B cell (primary cell): ENCODE results near the gene MAPK14. TPM values are rescaled to one million over a fixed set of nuclear protein-coding genes. Genes with fewer than 3 reads are reported as not detected.

ENCODE experiments used
- ATAC-seq: fragments of 200-7000 bp; cut with Tn5 transposase; one replicate; pipeline ENCODE4 v1.10.0; 2021; ENCODE audit warnings: low read depth, mild to moderate bottlenecking, moderate number of reproducible peaks, moderate library complexity
- CTCF ChIA-PET: fragments of 350-600 bp; sonication (Branson Sonifier 250); formaldehyde crosslinking; loops from one replicate; lab custom pipeline; 2021; ENCODE audit warnings: antibody characterized with exemption, inconsistent platforms; lab: Charles Lee
- POLR2A ChIA-PET: fragments of 350-600 bp; sonication (Branson Sonifier 250); formaldehyde crosslinking; loops from one replicate; lab custom pipeline; 2021; ENCODE audit warnings: antibody characterized with exemption; lab: Charles Lee
- DNase-seq: peaks from one replicate; pipeline ENCODE4 v3.0.0; 2013
- H2AFZ ChIP-seq: 2 replicates; pipeline ENCODE4 v1.6.1; 2012; ENCODE audit warnings: mild to moderate bottlenecking, low read depth, low read length; ENCODE audit not compliant: insufficient read depth, poor library complexity, severe bottlenecking
- H3K27ac ChIP-seq, 2 donors: 1 replicate in 1 of 2; 2 replicates in 1 of 2; pipeline ENCODE4 v1.5.1; 2012 to 2013; ENCODE audit warnings: low read length in 2 of 2, mild to moderate bottlenecking in 2 of 2, moderate library complexity in 1 of 2
- H3K27me3 ChIP-seq, 4 experiments: fragments of 200-600 bp in 1 of 4; sonication (generic) in 1 of 4; replicated peaks in 1 of 4; 1 replicate in 2 of 4; 2 replicates in 2 of 4; pipeline versions ENCODE4 v1.6.1 to v1.7.0; 2013 to 2016; ENCODE audit warnings: low read length in 3 of 4, mild to moderate bottlenecking in 2 of 4, mixed read lengths in 1 of 4, moderate library complexity in 1 of 4; ENCODE audit not compliant: insufficient read depth in 4 of 4, control insufficient read depth in 3 of 4; ENCODE audit errors: control extremely low read depth in 1 of 4
- H3K36me3 ChIP-seq, 2 experiments: replicated peaks in 1 of 2; 1 replicate in 1 of 2; 2 replicates in 1 of 2; pipeline versions ENCODE4 v1.6.1 to v1.7.1; 2013; ENCODE audit warnings: low read length in 1 of 2; ENCODE audit not compliant: insufficient read depth in 2 of 2, control insufficient read depth in 1 of 2; ENCODE audit errors: control extremely low read depth in 1 of 2, extremely low read depth in 1 of 2
- H3K4me1 ChIP-seq, 2 donors: fragments of 200-600 bp in 1 of 2; sonication (generic) in 1 of 2; 1 replicate in 1 of 2; 2 replicates in 1 of 2; pipeline versions ENCODE4 v1.5.1 to v1.6.1; 2013 to 2017; ENCODE audit warnings: low read length in 2 of 2; ENCODE audit not compliant: control insufficient read depth in 2 of 2, insufficient read depth in 2 of 2
- H3K4me2 ChIP-seq: replicated peaks from 2 replicates; pipeline ENCODE3; 2012; ENCODE audit warnings: mild to moderate bottlenecking, low read depth, low read length; ENCODE audit not compliant: poor library complexity, severe bottlenecking
- H3K4me3 ChIP-seq, 5 experiments: fragments of 200-600 bp in 1 of 5; sonication (generic) in 1 of 5; 1 replicate in 3 of 5; 2 replicates in 2 of 5; pipeline versions ENCODE4 v1.5.1 to v1.7.0; 2011 to 2016; ENCODE audit warnings: low read length in 4 of 5, mild to moderate bottlenecking in 4 of 5, low read depth in 2 of 5, control low read depth in 1 of 5, moderate library complexity in 1 of 5; ENCODE audit not compliant: insufficient read depth in 1 of 5; ENCODE audit errors: control extremely low read depth in 1 of 5, extremely low read depth in 1 of 5
- H3K79me2 ChIP-seq: fragments of 200-600 bp; sonication (generic); one replicate; pipeline ENCODE4 v1.6.0; 2016; ENCODE audit warnings: low read length; ENCODE audit not compliant: control insufficient read depth, insufficient read depth
- H3K9ac ChIP-seq: fragments of 200-600 bp; sonication (generic); 2 replicates; pipeline ENCODE4 v1.6.1; 2017; ENCODE audit warnings: mild to moderate bottlenecking, low read length, moderate library complexity
- H3K9me3 ChIP-seq, 3 donors: one replicate each; pipeline versions ENCODE4 v1.6.1 to v1.7.1; 2013; ENCODE audit warnings: low read length in 2 of 3; ENCODE audit not compliant: control insufficient read depth in 2 of 3, insufficient read depth in 1 of 3; ENCODE audit errors: control extremely low read depth in 1 of 3
- H4K20me1 ChIP-seq: 2 replicates; pipeline ENCODE4 v1.6.0; 2012; ENCODE audit warnings: mild to moderate bottlenecking, low read length; ENCODE audit not compliant: insufficient read depth, control insufficient read depth, poor library complexity, severe bottlenecking
- H3K27ac Mint-ChIP-seq: one replicate; pipeline ENCODE4 v1.8.0; 2021; ENCODE audit warnings: mixed read lengths
- H3K27me3 Mint-ChIP-seq: one replicate; pipeline ENCODE4 v1.8.0; 2021; ENCODE audit warnings: mixed read lengths
- H3K4me1 Mint-ChIP-seq: one replicate; pipeline ENCODE4 v1.8.0; 2021; ENCODE audit warnings: mixed read lengths
- H3K4me3 Mint-ChIP-seq: one replicate; pipeline ENCODE4 v1.8.0; 2021; ENCODE audit warnings: mixed read lengths
- H3K9me3 Mint-ChIP-seq: one replicate; pipeline ENCODE4 v1.8.0; 2022; ENCODE audit warnings: mixed read lengths; ENCODE audit not compliant: insufficient read depth
- CTCF ChIP-seq: fragments of 200-600 bp; IDR thresholded peaks from one replicate; pipeline ENCODE4 v1.8.0; 2022; ENCODE audit warnings: antibody characterized with exemption, mild to moderate bottlenecking
- EZH2 ChIP-seq: IDR thresholded peaks from 2 replicates; pipeline ENCODE4 v1.6.1; 2012; ENCODE audit warnings: borderline replicate concordance, low read depth, mild to moderate bottlenecking, moderate library complexity, low read length; ENCODE audit not compliant: insufficient read depth, poor library complexity, severe bottlenecking
- WGBS: methylation state at CpG from one replicate; pipeline ENCODE4 v1.1.5; 2013; ENCODE audit warnings: missing lambda C conversion rate; ENCODE audit not compliant: insufficient coverage; 5-methylcytosine and 5-hydroxymethylcytosine counted together
- intact Hi-C: fragments of 100-400 bp; cut with micrococcal nuclease; formaldehyde crosslinking; loops from one replicate; pipeline ENCODE4 v1.10.0; 2022
- polyA plus RNA-seq: library from polyadenylated mRNA; depleted of rRNA; stranded (reverse); fragments of >200 nt; gene quantifications from 2 replicates; pipeline ENCODE4 v1.2.3, GENCODE V29; 2012
- total RNA-seq, 2 donors: library from RNA; stranded (reverse); fragments of 120-200 nt in 1 of 2; gene quantifications; 1 replicate in 1 of 2; 2 replicates in 1 of 2; pipeline versions ENCODE4 v1.2.3 to v1.2.4, GENCODE V29; 2013 to 2022

The MAPK14 gene
- total and polyA plus RNA-seq, 2 donors (not counting 1 experiment from before 2014, with no cell fraction given), result 19.5 to 50.4 TPM

- no peaks in the 10 kb centered on the region for H3K27me3 Mint-ChIP-seq
- Histone ChIP-seq H3K79me2 (peaks cover 9% of the 10 kb centered on the region), H3K9ac (peak overlapping the region; percentile 80), H4K20me1 (no peaks in the 10 kb centered on the region), H3K27ac (peak overlapping the region; percentile 73 to 74), H3K4me2 (peak overlapping the region; percentile 98), H3K27me3 (no peaks in the 10 kb centered on the region), H3K4me1 (peaks cover 21 to 38% of the 10 kb centered on the region in 2 donors), H3K4me3 (peak overlapping the region in 4 of 5 experiments; percentile 61 to 78 (median 72)), H2AFZ (peak overlapping the region; percentile 90), H3K36me3 (peaks cover 0 to 13% of the 10 kb centered on the region in 2 experiments), H3K9me3 (no peaks in the 10 kb centered on the region)
- H3K4me3 Mint-ChIP-seq, result peak overlapping the region; percentile 92
- WGBS, result 6% methylated on average over 50 of the region's 52 CpGs
- H3K4me1 Mint-ChIP-seq, result peaks cover 51% of the 10 kb centered on the region
- intact Hi-C loops, result loop anchor here (1.0 to 2.0 kb wide), 4 partner anchors 16 to 66 kb away; partner anchors contain the start of gene BRPF3
- ChIA-PET CTCF (interaction anchor here (0.5 to 4.0 kb wide), 12 partner anchors 9 to 934 kb away, joined by 3 to 26 read pairs (median 4); partner anchors contain the start of genes BNIP5 and MAPK14), POLR2A (interaction anchor here (1.5 to 2.7 kb wide), 2 partner anchors 10 to 66 kb away, joined by 11 to 15 read pairs; partner anchors contain the start of gene BRPF3)
- H3K9me3 Mint-ChIP-seq, result no peaks in the 10 kb centered on the region
- peak overlapping the region; percentile 92 for H3K27ac Mint-ChIP-seq
- DNase-seq (peak; percentile 57), ATAC-seq (peak; percentile 54)
- TF ChIP-seq EZH2 (no peak), CTCF (no peak)
Measured at GRCh38 chr6:36130667-36131510, 103.3 kb downstream of the MAPK14 start.
